ENCODE measurements around the gene CLDN19. TPM values are rescaled to one million over a fixed set of nuclear protein-coding genes. Genes with fewer than 3 reads are reported as not detected.

Gene CLDN19
- total and polyA plus RNA-seq, 12 donors = 0.06 TPM; not detected in 11

DNA sequence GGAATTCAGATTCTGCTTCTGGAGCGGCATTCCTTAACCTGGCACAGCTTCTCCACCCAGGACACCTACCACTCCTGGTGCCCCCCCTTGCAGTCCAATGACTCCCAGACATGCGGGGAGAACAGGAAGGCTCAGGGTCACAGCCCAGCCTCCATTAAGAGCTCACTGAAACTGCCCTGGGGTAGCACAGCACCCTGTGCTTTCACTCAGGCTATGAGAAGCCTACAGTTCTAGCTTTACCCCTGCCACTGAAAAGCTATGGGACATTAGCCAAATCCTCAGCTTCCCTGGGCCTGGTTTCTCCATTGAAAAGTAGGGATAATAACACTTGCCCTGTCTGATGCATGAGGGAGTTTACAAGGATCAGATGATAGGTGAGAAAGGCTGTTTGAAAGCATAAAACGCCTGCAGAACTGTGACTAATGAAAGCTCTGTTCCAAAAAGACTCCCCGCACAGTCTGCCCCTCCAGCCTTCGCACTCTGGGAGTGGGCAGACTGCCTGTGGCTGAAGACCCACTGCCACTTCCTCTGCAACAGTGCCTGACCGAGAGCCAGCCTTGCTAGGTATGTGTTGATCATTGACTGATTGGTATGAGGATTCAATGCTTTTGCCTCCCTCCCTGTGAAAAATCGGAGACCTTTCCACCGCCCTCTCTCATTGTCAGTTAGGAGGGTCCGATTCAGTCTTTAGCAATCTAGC, 2.7 kb upstream of the CLDN19 start:
- Histone ChIP-seq H3K4me3 (no peak overlapping the region), H3K9me3 (no peaks in the 10 kb centered on the region), H3K27me3 (no peaks in the 10 kb centered on the region), H3K36me3 (peaks cover 0 to 23% (median 8%) of the 10 kb centered on the region in 9 donors), H3K4me1 (no peaks in the 10 kb centered on the region), H3K27ac (no peak overlapping the region)
- WGBS, 2 donors = 88 to 93% methylated on average over 9 of the region's 9 CpGs
- ATAC-seq = no peak
- no peak for TF ChIP-seq CTCF (IDR thresholded peaks at IDR 0.05)
- intact Hi-C loops (cut with DNase I) = loop anchor here in 3 of 10 donors (10.0 kb wide), 3 partner anchors 398 to 598 kb away; partner anchors contain the start of gene GUCA2B (in 1 of the 3)
- no peak for DNase-seq

DNA sequence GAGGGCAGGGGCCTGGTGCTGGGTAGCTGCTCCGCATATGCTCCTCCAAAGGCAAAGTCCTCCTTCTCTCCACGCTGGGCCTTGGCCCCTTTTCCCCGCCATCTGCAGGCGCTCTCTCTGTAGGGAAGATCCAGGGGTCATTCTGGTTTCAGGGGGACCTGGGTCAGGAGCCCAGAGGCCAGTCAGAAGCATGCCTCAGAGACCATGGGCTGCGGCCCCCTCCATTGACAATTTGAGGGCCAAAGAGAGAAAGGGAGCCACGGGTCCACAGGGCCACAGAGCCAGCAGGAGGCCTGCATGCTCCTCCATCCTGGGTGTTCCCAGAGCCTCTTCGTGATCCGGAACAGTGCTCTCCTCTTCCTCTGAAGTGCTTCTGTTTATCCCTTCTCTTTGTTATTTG, 2.1 kb upstream of the CLDN19 start:
- WGBS, 2 donors = 92 to 93% methylated on average over 8 of the region's 8 CpGs
- peaks cover 0 to 16% (median 8%) of the 10 kb centered on the region in 9 donors for H3K36me3 ChIP-seq
- H3K27ac ChIP-seq = no peak overlapping the region
- no peak overlapping the region for H3K4me3 ChIP-seq
- peaks cover 0 to 6% (median 0%) of the 10 kb centered on the region in 9 donors for H3K4me1 ChIP-seq
- H3K27me3 ChIP-seq = no peaks in the 10 kb centered on the region
- no peak for ATAC-seq
- no peak for TF ChIP-seq CTCF (IDR thresholded peaks at IDR 0.05)
- no peaks in the 10 kb centered on the region for H3K9me3 ChIP-seq
- no peak for DNase-seq
- intact Hi-C loops (cut with DNase I) = loop anchor here in 3 of 10 donors (10.0 kb wide), 3 partner anchors 397 to 597 kb away; partner anchors contain the start of gene GUCA2B (in 1 of the 3)

DNA sequence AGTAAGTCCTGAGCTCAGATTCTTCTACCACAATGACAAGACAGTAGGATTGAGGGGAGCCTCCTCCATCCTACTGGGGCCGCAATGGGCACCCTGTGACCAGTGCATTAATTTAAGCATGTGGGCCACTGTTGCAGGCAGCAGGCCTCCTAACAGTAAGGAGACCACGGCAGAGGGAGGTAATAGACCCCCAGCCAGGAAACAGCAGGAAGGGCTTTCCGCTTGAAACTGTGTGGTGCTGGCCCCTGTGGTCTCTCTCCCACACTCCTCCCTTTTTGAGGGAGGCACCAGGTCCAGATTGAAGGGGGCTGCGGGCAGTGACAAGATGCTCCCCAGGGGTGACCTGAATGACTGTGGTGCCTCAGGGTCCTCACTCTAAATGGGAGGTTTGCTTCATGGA, 1.7 kb upstream of the CLDN19 start:
- DNase-seq (no peak), ATAC-seq (no peak)
- TF ChIP-seq CTCF (IDR thresholded peaks at IDR 0.05) = no peak
- peaks cover 0 to 12% (median 6%) of the 10 kb centered on the region in 9 donors for H3K36me3 ChIP-seq
- H3K27me3 ChIP-seq = no peaks in the 10 kb centered on the region
- intact Hi-C loops (cut with DNase I) = loop anchor here in 3 of 10 donors (10.0 kb wide), 3 partner anchors 397 to 597 kb away; partner anchors contain the start of gene GUCA2B (in 1 of the 3)
- 81 to 88% methylated on average over 4 of the region's 4 CpGs for WGBS, 2 donors
- peaks cover 0 to 10% (median 0%) of the 10 kb centered on the region in 9 donors for H3K4me1 ChIP-seq
- no peaks in the 10 kb centered on the region for H3K9me3 ChIP-seq
- H3K4me3 ChIP-seq = no peak overlapping the region
- no peak overlapping the region for H3K27ac ChIP-seq

DNA sequence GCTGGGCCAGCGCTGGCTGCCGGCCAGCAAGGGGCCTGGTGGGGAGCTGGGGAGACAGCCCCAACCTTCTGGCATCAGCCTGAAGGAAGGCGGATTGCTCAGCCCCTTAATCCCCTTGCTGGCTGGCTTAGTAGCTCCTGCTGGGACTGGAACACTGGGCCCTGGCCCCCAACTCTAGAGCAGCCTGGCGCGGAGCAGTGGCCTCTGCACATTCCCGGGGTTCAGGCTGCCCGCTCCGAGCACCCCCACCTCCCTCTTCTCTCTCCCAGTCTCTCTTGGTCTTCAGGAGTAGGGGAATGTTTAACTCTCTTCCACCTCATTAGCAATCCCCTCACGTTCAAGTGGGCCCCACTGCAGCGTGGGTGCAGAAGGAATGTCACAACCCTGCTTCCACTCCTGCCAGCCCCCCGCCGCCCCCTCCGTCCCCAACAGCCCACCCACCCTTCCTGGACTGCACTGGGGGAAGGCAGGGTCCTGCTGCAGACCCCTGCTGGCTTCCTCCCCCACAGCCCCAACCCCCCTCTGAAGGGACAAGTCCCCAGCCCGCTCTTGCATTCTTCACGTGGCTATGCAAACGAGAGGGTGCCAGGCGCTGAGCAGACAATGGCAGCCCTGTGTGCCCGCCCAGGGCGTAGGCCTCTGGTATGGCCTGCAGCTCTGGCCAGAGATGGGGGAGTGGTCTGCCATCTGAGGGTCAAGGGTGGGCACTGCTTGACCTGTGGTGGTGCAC, 980 bp upstream of the CLDN19 start:
- H3K4me1 ChIP-seq = peaks cover 0 to 15% (median 0%) of the 10 kb centered on the region in 9 donors
- peaks cover 0 to 5% (median 0%) of the 10 kb centered on the region in 9 donors for H3K36me3 ChIP-seq
- ATAC-seq (no peak), DNase-seq (no peak)
- H3K4me3 ChIP-seq = no peak overlapping the region
- intact Hi-C loops (cut with DNase I) = loop anchor here in 3 of 10 donors (10.0 kb wide), 3 partner anchors 396 to 596 kb away; partner anchors contain the start of gene GUCA2B (in 1 of the 3)
- no peaks in the 10 kb centered on the region for H3K9me3 ChIP-seq
- 79 to 80% methylated on average over 19 of the region's 19 CpGs for WGBS, 2 donors
- TF ChIP-seq CTCF (IDR thresholded peaks at IDR 0.05) = no peak
- no peaks in the 10 kb centered on the region for H3K27me3 ChIP-seq
- no peak overlapping the region for H3K27ac ChIP-seq
